ENCODE data around the gene ZNF599.

Gene ZNF599

GRCh38 chr19:34715357-34715756, 57.7 kb downstream of the ZNF599 start:
- H3K4me1 ChIP-seq (ENCODE audit: control insufficient read depth, insufficient read depth, low read length, unreplicated experiment): no peaks in the 10 kb centered on the region
- H3K27me3 ChIP-seq (ENCODE audit: insufficient read depth, low read length): peaks cover 15% of the 10 kb centered on the region; the same call in 1 of the 2 replicates
- H3K4me3 ChIP-seq (ENCODE audit: low read depth, low read length): no peak overlapping the region
- no peaks in the 10 kb centered on the region for H3K79me2 ChIP-seq (ENCODE audit: control insufficient read depth, insufficient read depth, low read length, unreplicated experiment)
- no peak overlapping the region for H3K27ac ChIP-seq (ENCODE audit: low read depth, low read length)
- H3K36me3 ChIP-seq (ENCODE audit: insufficient read depth, low read length): no peaks in the 10 kb centered on the region
- no peak overlapping the region for H2AFZ ChIP-seq (ENCODE audit: low read length, unreplicated experiment)

- Histone ChIP-seq H2AFZ (ENCODE audit: low read length, unreplicated experiment) (no peak overlapping the region), H3K27ac (ENCODE audit: low read depth, low read length) (no peak overlapping the region), H3K4me3 (ENCODE audit: low read depth, low read length) (no peak overlapping the region), H3K4me1 (ENCODE audit: control insufficient read depth, insufficient read depth, low read length, unreplicated experiment) (no peaks in the 10 kb centered on the region), H3K36me3 (ENCODE audit: insufficient read depth, low read length) (no peaks in the 10 kb centered on the region), H3K27me3 (ENCODE audit: insufficient read depth, low read length) (peaks cover 15% of the 10 kb centered on the region; the same call in 1 of the 2 replicates), H3K79me2 (ENCODE audit: control insufficient read depth, insufficient read depth, low read length, unreplicated experiment) (no peaks in the 10 kb centered on the region)
Measured at GRCh38 chr19:34713262-34713637, 59.8 kb downstream of the ZNF599 start.

- Histone ChIP-seq H3K27ac (ENCODE audit: low read depth, low read length) (no peak overlapping the region), H3K79me2 (ENCODE audit: control insufficient read depth, insufficient read depth, low read length, unreplicated experiment) (no peaks in the 10 kb centered on the region), H3K27me3 (ENCODE audit: insufficient read depth, low read length) (peaks cover 11% of the 10 kb centered on the region; the same call in 1 of the 2 replicates), H3K4me3 (ENCODE audit: low read depth, low read length) (no peak overlapping the region), H3K36me3 (ENCODE audit: insufficient read depth, low read length) (no peaks in the 10 kb centered on the region), H2AFZ (ENCODE audit: low read length, unreplicated experiment) (no peak overlapping the region), H3K4me1 (ENCODE audit: control insufficient read depth, insufficient read depth, low read length, unreplicated experiment) (no peaks in the 10 kb centered on the region)
Measured at GRCh38 chr19:34712395-34713261, 60.4 kb downstream of the ZNF599 start.

- H3K4me3 ChIP-seq (ENCODE audit: low read depth, low read length): no peak overlapping the region
- H3K4me1 ChIP-seq (ENCODE audit: control insufficient read depth, insufficient read depth, low read length, unreplicated experiment): no peaks in the 10 kb centered on the region
- no peaks in the 10 kb centered on the region for H3K36me3 ChIP-seq (ENCODE audit: insufficient read depth, low read length)
- H3K27me3 ChIP-seq (ENCODE audit: insufficient read depth, low read length): peaks cover 4% of the 10 kb centered on the region; the same call in 1 of the 2 replicates
- H3K79me2 ChIP-seq (ENCODE audit: control insufficient read depth, insufficient read depth, low read length, unreplicated experiment): no peaks in the 10 kb centered on the region
- no peak overlapping the region for H2AFZ ChIP-seq (ENCODE audit: low read length, unreplicated experiment)
- H3K27ac ChIP-seq (ENCODE audit: low read depth, low read length): no peak overlapping the region
Measured at GRCh38 chr19:34711890-34712289, 61.1 kb downstream of the ZNF599 start.

All from ACC112 (cell line).